ENCODE results near the gene GPHN. TPM values are rescaled to one million over a fixed set of nuclear protein-coding genes. Genes with fewer than 3 reads are reported as not detected.

GPHN gene
- total and polyA plus RNA-seq, 2 donors (not counting 3 experiments of a cell fraction or from before 2014, with no cell fraction given): 5.1 to 23.2 TPM

GRCh38 chr14:66739826-66740225 lies 231.9 kb downstream of the GPHN start:
- Histone ChIP-seq H3K27ac (ENCODE audit: insufficient read depth, low read depth, low read length) (no peak overlapping the region), H4K20me1 (replicated peaks; ENCODE audit: control insufficient read depth, extremely low read depth, insufficient read depth, low read length) (no peaks in the 10 kb centered on the region), H3K4me3 (replicated peaks in 1 of 3; ENCODE audit: insufficient read depth in 1 of 3, low read depth in 1 of 3, low read length in 3 of 3) (no peak overlapping the region), H3K27me3 (ENCODE audit: control insufficient read depth in 2 of 2, insufficient read depth in 2 of 2, low read length in 2 of 2) (no peaks in the 10 kb centered on the region), H3K9ac (replicated peaks; ENCODE audit: extremely low read depth, insufficient read depth, low read length) (no peak overlapping the region), H3K9me1 (replicated peaks; ENCODE audit: control insufficient read depth, extremely low read depth, insufficient read depth, low read length) (no peaks in the 10 kb centered on the region), H2AFZ (ENCODE audit: low read depth, low read length) (no peak overlapping the region), H3K9me3 (replicated peaks; ENCODE audit: control insufficient read depth, insufficient read depth, low read length) (no peaks in the 10 kb centered on the region), H3K36me3 (ENCODE audit: control insufficient read depth in 2 of 2, extremely low read depth in 1 of 2, insufficient read depth in 2 of 2, low read length in 2 of 2) (no peaks in the 10 kb centered on the region), H3K79me2 (ENCODE audit: control insufficient read depth, insufficient read depth, low read length) (no peaks in the 10 kb centered on the region), H3K4me2 (ENCODE audit: insufficient read depth, low read length) (no peak overlapping the region), H3K4me1 (ENCODE audit: control insufficient read depth, extremely low read depth, insufficient read depth, low read length) (no peaks in the 10 kb centered on the region)
- TF ChIP-seq GATA2 (IDR thresholded peaks at IDR 0.05; ENCODE audit: insufficient read depth, insufficient read length, low read depth, low read length): no peak
- no peak for TF ChIP-seq POLR2AphosphoS5 (IDR thresholded peaks at IDR 0.05; ENCODE audit: insufficient read depth, low read depth, low read length)
- TF ChIP-seq POLR2A (IDR thresholded peaks at IDR 0.05; ENCODE audit: low read depth, low read length): no peak
- TF ChIP-seq, protein P1, sequence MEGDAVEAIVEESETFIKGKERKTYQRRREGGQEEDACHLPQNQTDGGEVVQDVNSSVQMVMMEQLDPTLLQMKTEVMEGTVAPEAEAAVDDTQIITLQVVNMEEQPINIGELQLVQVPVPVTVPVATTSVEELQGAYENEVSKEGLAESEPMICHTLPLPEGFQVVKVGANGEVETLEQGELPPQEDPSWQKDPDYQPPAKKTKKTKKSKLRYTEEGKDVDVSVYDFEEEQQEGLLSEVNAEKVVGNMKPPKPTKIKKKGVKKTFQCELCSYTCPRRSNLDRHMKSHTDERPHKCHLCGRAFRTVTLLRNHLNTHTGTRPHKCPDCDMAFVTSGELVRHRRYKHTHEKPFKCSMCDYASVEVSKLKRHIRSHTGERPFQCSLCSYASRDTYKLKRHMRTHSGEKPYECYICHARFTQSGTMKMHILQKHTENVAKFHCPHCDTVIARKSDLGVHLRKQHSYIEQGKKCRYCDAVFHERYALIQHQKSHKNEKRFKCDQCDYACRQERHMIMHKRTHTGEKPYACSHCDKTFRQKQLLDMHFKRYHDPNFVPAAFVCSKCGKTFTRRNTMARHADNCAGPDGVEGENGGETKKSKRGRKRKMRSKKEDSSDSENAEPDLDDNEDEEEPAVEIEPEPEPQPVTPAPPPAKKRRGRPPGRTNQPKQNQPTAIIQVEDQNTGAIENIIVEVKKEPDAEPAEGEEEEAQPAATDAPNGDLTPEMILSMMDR (IDR thresholded peaks at IDR 0.05; ENCODE audit: extremely low read depth in 1 of 2, insufficient read depth in 1 of 2, low read depth in 1 of 2, low read length in 2 of 2): no peak
- TF ChIP-seq MAX (IDR thresholded peaks at IDR 0.05; ENCODE audit: insufficient read depth, insufficient read length): no peak
- TF ChIP-seq EZH2 (IDR thresholded peaks at IDR 0.05; ENCODE audit: borderline replicate concordance, low read depth, low read length, severe bottlenecking): no peak
- TF ChIP-seq FOS (IDR thresholded peaks at IDR 0.05; ENCODE audit: borderline replicate concordance, insufficient read depth, low read length): no peak
- TF ChIP-seq MYC (IDR thresholded peaks at IDR 0.05; ENCODE audit: low read depth, low read length): no peak
- TF ChIP-seq JUN (IDR thresholded peaks at IDR 0.05; ENCODE audit: borderline replicate concordance, insufficient read depth, insufficient read length, low read depth): no peak
- dilution Hi-C loops (cut with MboI; ENCODE audit: extremely low pct_ligation_motif_present, low sequenced_read_pairs) (no loop called here), intact Hi-C loops (cut with micrococcal nuclease) (no loop called here)
- CTCF ChIA-PET: no interaction called here
- POLR2A ChIA-PET: no interaction called here
- DNase-seq (ENCODE audit: low read depth, low spot score) (no peak), FAIRE-seq (no peak)
- no TSS peak for BruUV-seq (replicated peaks)
